HG03342 (cell line): ENCODE data around the gene SEZ6L2.
"Not testable (repeated sequence)": the region's sequence is repeated elsewhere in the genome, so short reads cannot be mapped to it uniquely, and the experiment has no call there.

ENCODE experiments used
- ATAC-seq: cut with Tn5 transposase; IDR thresholded peaks from one replicate; pipeline ENCODE4 v1.9.1; 2021; ENCODE audit warnings: mild to moderate bottlenecking, moderate library complexity; ENCODE audit not compliant: unreplicated experiment

SEZ6L2 gene

GRCh38 chr16:29910819-29911675 is 11.7 kb upstream of the SEZ6L2 start:
- no peak for ATAC-seq

GRCh38 chr16:29909851-29910250 is 10.5 kb upstream of the SEZ6L2 start:
- not testable (repeated sequence) for ATAC-seq

- no peak for ATAC-seq
Observed at GRCh38 chr16:29909391-29909790, 10.0 kb upstream of the SEZ6L2 start.

- no peak for ATAC-seq
Observed at GRCh38 chr16:29908719-29909220, 9.4 kb upstream of the SEZ6L2 start.

GRCh38 chr16:29907973-29908372 is 8.6 kb upstream of the SEZ6L2 start:
- ATAC-seq = no peak

GRCh38 chr16:29906520-29907244 is 7.3 kb upstream of the SEZ6L2 start:
- ATAC-seq = no peak

GRCh38 chr16:29905668-29906067 is 6.3 kb upstream of the SEZ6L2 start:
- no peak for ATAC-seq

- no peak for ATAC-seq
Observed at GRCh38 chr16:29904947-29905346, 5.6 kb upstream of the SEZ6L2 start.

GRCh38 chr16:29903590-29903989 is 4.2 kb upstream of the SEZ6L2 start:
- no peak for ATAC-seq

GRCh38 chr16:29901607-29901945 is 2.2 kb upstream of the SEZ6L2 start:
- no peak for ATAC-seq

- ATAC-seq = no peak
Observed at GRCh38 chr16:29900888-29901606, 1.7 kb upstream of the SEZ6L2 start.

- no peak for ATAC-seq
Observed at GRCh38 chr16:29900102-29900887, 945 bp upstream of the SEZ6L2 start, which contains the start of gene ASPHD1. TSS of gene ASPHD1 (plus strand) at chr16:29900488. CDS start at chr16:29900972, 484 bp downstream.

GRCh38 chr16:29898804-29899515 is 390 bp downstream of the SEZ6L2 start:
- ATAC-seq = no peak

GRCh38 chr16:29898135-29898803 is 1.1 kb downstream of the SEZ6L2 start:
- no peak for ATAC-seq

- no peak for ATAC-seq
Observed at GRCh38 chr16:29897333-29897732, 2.0 kb downstream of the SEZ6L2 start.

- ATAC-seq = no peak
Observed at GRCh38 chr16:29896841-29897240, 2.5 kb downstream of the SEZ6L2 start.

GRCh38 chr16:29894352-29894751 is 5.0 kb downstream of the SEZ6L2 start:
- ATAC-seq = no peak

- ATAC-seq = no peak
Observed at GRCh38 chr16:29893553-29893952, 5.8 kb downstream of the SEZ6L2 start.

GRCh38 chr16:29892458-29892813 is 6.9 kb downstream of the SEZ6L2 start:
- no peak for ATAC-seq
